ENCODE measurements around the gene CYB5B. TPM values are rescaled to one million over a fixed set of nuclear protein-coding genes. Genes with fewer than 3 reads are reported as not detected.

CYB5B gene
- total and polyA plus RNA-seq, 4 donors, result 38.7 to 86.3 (median 45.8) TPM

DNA sequence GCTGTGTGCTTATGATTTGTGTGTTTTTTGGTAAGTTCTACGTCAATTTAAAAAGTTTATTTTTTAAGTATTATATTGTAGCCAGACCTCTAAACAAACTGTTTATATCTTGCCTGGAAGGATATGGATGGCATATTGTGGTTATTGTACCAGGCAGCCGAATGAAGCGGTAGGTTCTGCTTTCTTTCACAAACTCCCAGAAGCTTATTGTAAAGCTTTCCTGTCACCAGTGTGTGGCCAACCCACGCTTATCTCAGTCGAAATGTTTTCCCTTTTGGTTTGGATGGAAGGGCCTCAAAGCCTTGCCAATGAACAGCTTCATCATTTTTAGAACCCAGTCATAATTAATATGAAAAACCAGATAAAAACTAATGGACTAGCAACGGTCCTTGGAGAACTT lies 53.1 kb downstream of the CYB5B start (continued):
- no peak for TF ChIP-seq RXRA (IDR thresholded peaks at IDR 0.05)
- TF ChIP-seq EGR1 (IDR thresholded peaks at IDR 0.05; ENCODE audit: low read depth in 2 of 2), result no peak
- TF ChIP-seq, protein P1, sequence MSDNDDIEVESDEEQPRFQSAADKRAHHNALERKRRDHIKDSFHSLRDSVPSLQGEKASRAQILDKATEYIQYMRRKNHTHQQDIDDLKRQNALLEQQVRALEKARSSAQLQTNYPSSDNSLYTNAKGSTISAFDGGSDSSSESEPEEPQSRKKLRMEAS (IDR thresholded peaks at IDR 0.05), result no peak
- no peak for TF ChIP-seq SP1 (IDR thresholded peaks at IDR 0.05)
- TF ChIP-seq FOXA2 (IDR thresholded peaks at IDR 0.05), result no peak
- TF ChIP-seq GABPA (IDR thresholded peaks at IDR 0.05 in 1 of 2, conservative IDR thresholded peaks at IDR 0.05 in 1 of 2), result no peak
- no peak for TF ChIP-seq HNF4G (IDR thresholded peaks at IDR 0.05)
- no peak for TF ChIP-seq YY1 (IDR thresholded peaks at IDR 0.05)
- TF ChIP-seq, protein P2, sequence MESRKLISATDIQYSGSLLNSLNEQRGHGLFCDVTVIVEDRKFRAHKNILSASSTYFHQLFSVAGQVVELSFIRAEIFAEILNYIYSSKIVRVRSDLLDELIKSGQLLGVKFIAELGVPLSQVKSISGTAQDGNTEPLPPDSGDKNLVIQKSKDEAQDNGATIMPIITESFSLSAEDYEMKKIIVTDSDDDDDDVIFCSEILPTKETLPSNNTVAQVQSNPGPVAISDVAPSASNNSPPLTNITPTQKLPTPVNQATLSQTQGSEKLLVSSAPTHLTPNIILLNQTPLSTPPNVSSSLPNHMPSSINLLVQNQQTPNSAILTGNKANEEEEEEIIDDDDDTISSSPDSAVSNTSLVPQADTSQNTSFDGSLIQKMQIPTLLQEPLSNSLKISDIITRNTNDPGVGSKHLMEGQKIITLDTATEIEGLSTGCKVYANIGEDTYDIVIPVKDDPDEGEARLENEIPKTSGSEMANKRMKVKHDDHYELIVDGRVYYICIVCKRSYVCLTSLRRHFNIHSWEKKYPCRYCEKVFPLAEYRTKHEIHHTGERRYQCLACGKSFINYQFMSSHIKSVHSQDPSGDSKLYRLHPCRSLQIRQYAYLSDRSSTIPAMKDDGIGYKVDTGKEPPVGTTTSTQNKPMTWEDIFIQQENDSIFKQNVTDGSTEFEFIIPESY (IDR thresholded peaks at IDR 0.05), result no peak

DNA sequence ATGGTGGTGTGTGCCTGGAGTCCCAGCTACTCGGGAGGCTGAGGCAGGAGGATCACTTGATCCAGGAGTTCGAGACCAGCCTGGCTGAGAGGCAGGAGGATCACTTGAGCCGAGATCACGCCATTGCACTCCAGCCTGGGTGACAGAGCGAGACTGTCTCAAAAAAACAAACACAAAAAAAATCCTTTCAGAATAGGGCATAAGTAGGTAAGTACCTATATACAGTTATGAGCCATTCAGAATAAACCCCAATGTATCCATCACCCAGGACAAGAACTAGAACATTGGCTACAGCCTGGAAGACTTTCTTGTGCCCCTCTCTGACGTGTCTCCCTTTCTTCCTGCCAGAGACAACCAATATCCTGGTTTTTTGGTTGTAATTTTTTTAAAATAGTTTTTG lies 54.3 kb downstream of the CYB5B start:
- Histone ChIP-seq H3K9me3 (ENCODE audit: control insufficient read depth in 4 of 4, low read length in 3 of 4) (no peaks in the 10 kb centered on the region), H3K27me3 (ENCODE audit: control insufficient read depth in 4 of 4, insufficient read depth in 4 of 4, low read length in 3 of 4) (no peaks in the 10 kb centered on the region), H3K9ac (ENCODE audit: low read depth in 1 of 2, low read length in 2 of 2) (no peak overlapping the region), H3K36me3 (ENCODE audit: control insufficient read depth in 4 of 4, insufficient read depth in 3 of 4, low read depth in 1 of 4, low read length in 3 of 4) (no peaks in the 10 kb centered on the region), H3K27ac (ENCODE audit: low read depth in 1 of 2, low read length in 2 of 2) (no peak overlapping the region), H3K4me1 (ENCODE audit: control insufficient read depth in 4 of 4, insufficient read depth in 4 of 4, low read length in 3 of 4) (peaks cover 0 to 10% (median 0%) of the 10 kb centered on the region in 4 donors), H3K4me3 (ENCODE audit: low read depth in 1 of 3, low read length in 3 of 3) (no peak overlapping the region)
- no peak for DNase-seq (ENCODE audit: low spot score)
- TF ChIP-seq FOXA1 (IDR thresholded peaks at IDR 0.05), result no peak
- TF ChIP-seq, protein P3, sequence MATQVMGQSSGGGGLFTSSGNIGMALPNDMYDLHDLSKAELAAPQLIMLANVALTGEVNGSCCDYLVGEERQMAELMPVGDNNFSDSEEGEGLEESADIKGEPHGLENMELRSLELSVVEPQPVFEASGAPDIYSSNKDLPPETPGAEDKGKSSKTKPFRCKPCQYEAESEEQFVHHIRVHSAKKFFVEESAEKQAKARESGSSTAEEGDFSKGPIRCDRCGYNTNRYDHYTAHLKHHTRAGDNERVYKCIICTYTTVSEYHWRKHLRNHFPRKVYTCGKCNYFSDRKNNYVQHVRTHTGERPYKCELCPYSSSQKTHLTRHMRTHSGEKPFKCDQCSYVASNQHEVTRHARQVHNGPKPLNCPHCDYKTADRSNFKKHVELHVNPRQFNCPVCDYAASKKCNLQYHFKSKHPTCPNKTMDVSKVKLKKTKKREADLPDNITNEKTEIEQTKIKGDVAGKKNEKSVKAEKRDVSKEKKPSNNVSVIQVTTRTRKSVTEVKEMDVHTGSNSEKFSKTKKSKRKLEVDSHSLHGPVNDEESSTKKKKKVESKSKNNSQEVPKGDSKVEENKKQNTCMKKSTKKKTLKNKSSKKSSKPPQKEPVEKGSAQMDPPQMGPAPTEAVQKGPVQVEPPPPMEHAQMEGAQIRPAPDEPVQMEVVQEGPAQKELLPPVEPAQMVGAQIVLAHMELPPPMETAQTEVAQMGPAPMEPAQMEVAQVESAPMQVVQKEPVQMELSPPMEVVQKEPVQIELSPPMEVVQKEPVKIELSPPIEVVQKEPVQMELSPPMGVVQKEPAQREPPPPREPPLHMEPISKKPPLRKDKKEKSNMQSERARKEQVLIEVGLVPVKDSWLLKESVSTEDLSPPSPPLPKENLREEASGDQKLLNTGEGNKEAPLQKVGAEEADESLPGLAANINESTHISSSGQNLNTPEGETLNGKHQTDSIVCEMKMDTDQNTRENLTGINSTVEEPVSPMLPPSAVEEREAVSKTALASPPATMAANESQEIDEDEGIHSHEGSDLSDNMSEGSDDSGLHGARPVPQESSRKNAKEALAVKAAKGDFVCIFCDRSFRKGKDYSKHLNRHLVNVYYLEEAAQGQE (IDR thresholded peaks at IDR 0.05), result no peak
- TF ChIP-seq JUND (IDR thresholded peaks at IDR 0.05), result no peak
- no peak for TF ChIP-seq HNF4G (IDR thresholded peaks at IDR 0.05)
- no peak for TF ChIP-seq FOXA2 (IDR thresholded peaks at IDR 0.05)
- no peak for TF ChIP-seq RAD21 (IDR thresholded peaks at IDR 0.05)
- WGBS, result 98% methylated on average over 6 of the region's 6 CpGs

DNA sequence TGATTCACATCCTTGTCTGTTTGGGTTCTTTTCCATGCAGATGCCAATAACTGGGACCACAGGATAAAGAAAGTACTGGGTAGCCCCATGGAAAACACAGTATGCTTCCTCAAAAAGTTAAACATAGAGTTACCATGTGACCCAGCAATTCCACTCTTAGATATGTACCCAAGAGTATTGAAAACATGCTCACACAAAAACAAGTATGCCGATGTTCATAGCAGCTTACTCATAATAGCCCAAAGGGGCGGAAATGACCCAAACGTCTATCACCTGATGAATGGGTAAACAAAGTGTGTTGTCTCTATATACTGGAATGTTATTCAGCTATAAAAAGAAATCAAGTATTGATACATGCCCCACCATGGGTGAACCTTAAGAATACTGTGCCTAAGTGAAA lies 55.4 kb downstream of the CYB5B start:
- Histone ChIP-seq H3K9me3 (ENCODE audit: control insufficient read depth in 4 of 4, low read length in 3 of 4) (no peaks in the 10 kb centered on the region), H3K4me3 (ENCODE audit: low read depth in 1 of 3, low read length in 3 of 3) (no peak overlapping the region), H3K9ac (ENCODE audit: low read depth in 1 of 2, low read length in 2 of 2) (no peak overlapping the region), H3K36me3 (ENCODE audit: control insufficient read depth in 4 of 4, insufficient read depth in 3 of 4, low read depth in 1 of 4, low read length in 3 of 4) (no peaks in the 10 kb centered on the region), H3K4me1 (ENCODE audit: control insufficient read depth in 4 of 4, insufficient read depth in 4 of 4, low read length in 3 of 4) (peaks cover 0 to 10% (median 0%) of the 10 kb centered on the region in 4 donors), H3K27ac (ENCODE audit: low read depth in 1 of 2, low read length in 2 of 2) (no peak overlapping the region), H3K27me3 (ENCODE audit: control insufficient read depth in 4 of 4, insufficient read depth in 4 of 4, low read length in 3 of 4) (no peaks in the 10 kb centered on the region)
- no peak for DNase-seq (ENCODE audit: low spot score)
- 85% methylated on average over 3 of the region's 3 CpGs for WGBS
- TF ChIP-seq FOXA2 (IDR thresholded peaks at IDR 0.05), result no peak

Data from liver (tissue), 9 donors.